ENCODE data around the gene GPR85.

GRCh38 chr7:113092762-113093161 is 6.1 kb upstream of the GPR85 start:
- TF ChIP-seq, protein P1, sequence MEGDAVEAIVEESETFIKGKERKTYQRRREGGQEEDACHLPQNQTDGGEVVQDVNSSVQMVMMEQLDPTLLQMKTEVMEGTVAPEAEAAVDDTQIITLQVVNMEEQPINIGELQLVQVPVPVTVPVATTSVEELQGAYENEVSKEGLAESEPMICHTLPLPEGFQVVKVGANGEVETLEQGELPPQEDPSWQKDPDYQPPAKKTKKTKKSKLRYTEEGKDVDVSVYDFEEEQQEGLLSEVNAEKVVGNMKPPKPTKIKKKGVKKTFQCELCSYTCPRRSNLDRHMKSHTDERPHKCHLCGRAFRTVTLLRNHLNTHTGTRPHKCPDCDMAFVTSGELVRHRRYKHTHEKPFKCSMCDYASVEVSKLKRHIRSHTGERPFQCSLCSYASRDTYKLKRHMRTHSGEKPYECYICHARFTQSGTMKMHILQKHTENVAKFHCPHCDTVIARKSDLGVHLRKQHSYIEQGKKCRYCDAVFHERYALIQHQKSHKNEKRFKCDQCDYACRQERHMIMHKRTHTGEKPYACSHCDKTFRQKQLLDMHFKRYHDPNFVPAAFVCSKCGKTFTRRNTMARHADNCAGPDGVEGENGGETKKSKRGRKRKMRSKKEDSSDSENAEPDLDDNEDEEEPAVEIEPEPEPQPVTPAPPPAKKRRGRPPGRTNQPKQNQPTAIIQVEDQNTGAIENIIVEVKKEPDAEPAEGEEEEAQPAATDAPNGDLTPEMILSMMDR (conservative IDR thresholded peaks at IDR 0.05 in 1 of 2, IDR thresholded peaks at IDR 0.05 in 1 of 2; ENCODE audit: low read depth in 1 of 2, low read length in 2 of 2): no peak
- TF ChIP-seq EZH2 (IDR thresholded peaks at IDR 0.05; ENCODE audit: low read length, missing control alignments): no peak
